ENCODE data around the gene RPS6KA3. TPM values are rescaled to one million over a fixed set of nuclear protein-coding genes. Genes with fewer than 3 reads are reported as not detected.
A peak's percentile ranks its signal among the peaks of the same experiment; 100 is the strongest.

RPS6KA3 gene
- total and polyA plus RNA-seq, 8 donors: 5.2 to 88.1 (median 39.8) TPM

GRCh38 chrX:20224814-20225487 is 41.8 kb downstream of the RPS6KA3 start:
- Histone ChIP-seq H3K27ac (no peak overlapping the region), H3K4me3 (no peak overlapping the region), H3K4me1 (peaks cover 0 to 3% (median 0%) of the 10 kb centered on the region in 4 donors), H3K9me3 (no peaks in the 10 kb centered on the region), H3K36me3 (no peaks in the 10 kb centered on the region), H3K27me3 (no peaks in the 10 kb centered on the region)
- intact Hi-C loops (cut with DNase I; ENCODE audit: low total_unique reads): no loop called here
- TF ChIP-seq POLR2A (IDR thresholded peaks at IDR 0.05): no peak
- no peak for TF ChIP-seq EP300 (IDR thresholded peaks at IDR 0.05)
- no peak for TF ChIP-seq POLR2AphosphoS5 (IDR thresholded peaks at IDR 0.05)
- TF ChIP-seq CTCF (IDR thresholded peaks at IDR 0.05): no peak
- WGBS, 5 donors: 73 to 87% (median 82%) methylated on average over 2 of the region's 2 CpGs
- DNase-seq: no peak

GRCh38 chrX:20221902-20222301 is 44.8 kb downstream of the RPS6KA3 start:
- Histone ChIP-seq H3K36me3 (no peaks in the 10 kb centered on the region), H3K4me3 (no peak overlapping the region), H3K9me3 (no peaks in the 10 kb centered on the region), H3K4me1 (peaks cover 0 to 22% (median 3%) of the 10 kb centered on the region in 4 donors), H3K27ac (no peak overlapping the region), H3K27me3 (no peaks in the 10 kb centered on the region)
- 26 to 47% (median 42%) methylated on average over 3 of the region's 3 CpGs for WGBS, 5 donors
- DNase-seq: peak in 1 of 2 donors; percentile 16
- TF ChIP-seq POLR2AphosphoS5 (IDR thresholded peaks at IDR 0.05) (peak in 1 of 3 donors; percentile 8), POLR2A (IDR thresholded peaks at IDR 0.05) (no peak)
- intact Hi-C loops (cut with DNase I; ENCODE audit: low total_unique reads): no loop called here

GRCh38 chrX:20218836-20219505 is 47.7 kb downstream of the RPS6KA3 start:
- Histone ChIP-seq H3K4me3 (no peak overlapping the region), H3K9me3 (no peaks in the 10 kb centered on the region), H3K36me3 (no peaks in the 10 kb centered on the region), H3K27ac (peak overlapping the region in 2 of 5 donors; percentile 23 to 53), H3K27me3 (no peaks in the 10 kb centered on the region), H3K4me1 (peaks cover 0 to 28% (median 4%) of the 10 kb centered on the region in 4 donors)
- DNase-seq: peak in 1 of 2 donors; percentile 44
- intact Hi-C loops (cut with DNase I; ENCODE audit: low total_unique reads): no loop called here
- WGBS, 5 donors: 49 to 63% (median 54%) methylated on average over 9 of the region's 9 CpGs
- TF ChIP-seq CTCF (IDR thresholded peaks at IDR 0.05): no peak
- no peak for TF ChIP-seq EP300 (IDR thresholded peaks at IDR 0.05)
- no peak for TF ChIP-seq POLR2AphosphoS5 (IDR thresholded peaks at IDR 0.05)
- no peak for TF ChIP-seq POLR2A (IDR thresholded peaks at IDR 0.05)

- peaks cover 0 to 28% (median 4%) of the 10 kb centered on the region in 4 donors for H3K4me1 ChIP-seq
- intact Hi-C loops (cut with DNase I; ENCODE audit: low total_unique reads): no loop called here
- DNase-seq: no peak
- no peak overlapping the region for H3K4me3 ChIP-seq
- 8 to 44% (median 22%) methylated on average over 2 of the region's 2 CpGs for WGBS, 5 donors
- H3K27ac ChIP-seq: peak overlapping the region in 2 of 5 donors; percentile 12 to 53
- H3K36me3 ChIP-seq: no peaks in the 10 kb centered on the region
- no peaks in the 10 kb centered on the region for H3K9me3 ChIP-seq
- TF ChIP-seq POLR2A (IDR thresholded peaks at IDR 0.05) (no peak), EP300 (IDR thresholded peaks at IDR 0.05) (no peak), CTCF (IDR thresholded peaks at IDR 0.05) (no peak), POLR2AphosphoS5 (IDR thresholded peaks at IDR 0.05) (no peak)
- H3K27me3 ChIP-seq: no peaks in the 10 kb centered on the region
Measured at GRCh38 chrX:20217906-20218305, 48.8 kb downstream of the RPS6KA3 start.
